ENCODE data around the gene VPS25.

DNA sequence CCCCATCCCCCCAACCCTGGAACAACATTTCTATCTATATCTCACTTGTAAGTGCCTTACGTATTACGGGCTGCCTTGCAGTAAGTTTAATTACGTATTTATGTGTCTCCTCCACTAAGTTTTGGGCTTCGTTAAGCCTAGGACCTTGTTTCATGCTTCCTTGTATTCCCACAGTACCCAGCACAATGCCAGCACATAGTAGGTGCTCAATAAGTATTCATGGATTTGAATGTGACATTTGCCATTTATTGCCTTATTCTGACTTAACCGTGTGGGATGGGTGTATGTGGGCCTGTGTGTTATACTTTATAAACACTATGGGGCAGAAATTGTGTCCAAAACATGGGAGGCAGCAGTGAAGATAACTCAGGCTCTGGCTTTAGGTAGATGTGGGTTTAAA lies 19.3 kb downstream of the VPS25 start:
- TF ChIP-seq, protein P1, sequence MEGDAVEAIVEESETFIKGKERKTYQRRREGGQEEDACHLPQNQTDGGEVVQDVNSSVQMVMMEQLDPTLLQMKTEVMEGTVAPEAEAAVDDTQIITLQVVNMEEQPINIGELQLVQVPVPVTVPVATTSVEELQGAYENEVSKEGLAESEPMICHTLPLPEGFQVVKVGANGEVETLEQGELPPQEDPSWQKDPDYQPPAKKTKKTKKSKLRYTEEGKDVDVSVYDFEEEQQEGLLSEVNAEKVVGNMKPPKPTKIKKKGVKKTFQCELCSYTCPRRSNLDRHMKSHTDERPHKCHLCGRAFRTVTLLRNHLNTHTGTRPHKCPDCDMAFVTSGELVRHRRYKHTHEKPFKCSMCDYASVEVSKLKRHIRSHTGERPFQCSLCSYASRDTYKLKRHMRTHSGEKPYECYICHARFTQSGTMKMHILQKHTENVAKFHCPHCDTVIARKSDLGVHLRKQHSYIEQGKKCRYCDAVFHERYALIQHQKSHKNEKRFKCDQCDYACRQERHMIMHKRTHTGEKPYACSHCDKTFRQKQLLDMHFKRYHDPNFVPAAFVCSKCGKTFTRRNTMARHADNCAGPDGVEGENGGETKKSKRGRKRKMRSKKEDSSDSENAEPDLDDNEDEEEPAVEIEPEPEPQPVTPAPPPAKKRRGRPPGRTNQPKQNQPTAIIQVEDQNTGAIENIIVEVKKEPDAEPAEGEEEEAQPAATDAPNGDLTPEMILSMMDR (IDR thresholded peaks at IDR 0.05): no peak
- TF ChIP-seq SIN3A (IDR thresholded peaks at IDR 0.05; ENCODE audit: borderline replicate concordance, insufficient read depth, low read depth, low read length) (no peak), TCF7L2 (IDR thresholded peaks at IDR 0.05; ENCODE audit: low read depth, low read length) (no peak), POLR2AphosphoS5 (IDR thresholded peaks at IDR 0.05; ENCODE audit: low read depth, low read length) (no peak)

Data from Panc1 (cell line).